Keratinocyte (primary cell): ENCODE results near the gene ITIH4. TPM values are rescaled to one million over a fixed set of nuclear protein-coding genes. Genes with fewer than 3 reads are reported as not detected.

Source experiments
- DNase-seq: peaks from one replicate; pipeline ENCODE4 v3.0.0-alpha.2; 2011; ENCODE audit warnings: low read depth, missing footprints, low spot score
- FAIRE-seq: peaks from 2 replicates; lab custom pipeline; 2011; peaks lifted over from hg19 to GRCh38; lab: Jason Lieb, UNC
- H2AFZ ChIP-seq: 2 replicates; pipeline ENCODE4 v1.6.0; 2012; ENCODE audit warnings: low read length, control low read depth, inconsistent platforms; ENCODE audit not compliant: control insufficient read depth
- H3K27ac ChIP-seq: 2 replicates; pipeline ENCODE4 v1.5.1; 2011; ENCODE audit warnings: low read length; ENCODE audit not compliant: control insufficient read depth, insufficient read depth
- H3K27me3 ChIP-seq: 3 replicates; pipeline ENCODE4 v1.6.0; 2011; ENCODE audit warnings: low read length; ENCODE audit not compliant: control insufficient read depth, insufficient read depth; ENCODE audit errors: extremely low read depth
- H3K36me3 ChIP-seq, 2 experiments: 2 replicates in 1 of 2; 3 replicates in 1 of 2; pipeline ENCODE4 v1.5.1; 2011; ENCODE audit warnings: low read length in 2 of 2, mild to moderate bottlenecking in 1 of 2; ENCODE audit not compliant: control insufficient read depth in 2 of 2, insufficient read depth in 2 of 2; ENCODE audit errors: extremely low read depth in 1 of 2
- H3K4me1 ChIP-seq: 3 replicates; pipeline ENCODE4 v1.5.1; 2011; ENCODE audit warnings: low read length; ENCODE audit not compliant: control insufficient read depth, insufficient read depth; ENCODE audit errors: extremely low read depth
- H3K4me2 ChIP-seq: 3 replicates; pipeline ENCODE4 v1.6.0; 2011; ENCODE audit warnings: low read depth, low read length; ENCODE audit not compliant: control insufficient read depth, insufficient read depth; ENCODE audit errors: extremely low read depth
- H3K4me3 ChIP-seq, 3 experiments: fragments of 200-600 bp in 1 of 3; sonication (generic) in 1 of 3; 2 replicates in 2 of 3; 3 replicates in 1 of 3; pipeline ENCODE4 v1.5.1; 2011 to 2016; ENCODE audit warnings: low read length in 3 of 3, mild to moderate bottlenecking in 3 of 3, control low read depth in 2 of 3, inconsistent platforms in 1 of 3, low read depth in 1 of 3, mixed read lengths in 1 of 3, mixed run types in 1 of 3, moderate library complexity in 1 of 3; ENCODE audit not compliant: control insufficient read depth in 2 of 3, insufficient read depth in 2 of 3; ENCODE audit errors: extremely low read depth in 1 of 3
- H3K79me2 ChIP-seq: 2 replicates; pipeline ENCODE4 v1.6.0; 2012; ENCODE audit warnings: low read length; ENCODE audit not compliant: control insufficient read depth, insufficient read depth
- H3K9ac ChIP-seq: 3 replicates; pipeline ENCODE4 v1.6.0; 2011; ENCODE audit warnings: low read length; ENCODE audit not compliant: control insufficient read depth, insufficient read depth; ENCODE audit errors: extremely low read depth
- H3K9me1 ChIP-seq: 3 replicates; pipeline ENCODE4 v1.6.0; 2011; ENCODE audit warnings: low read length; ENCODE audit not compliant: control insufficient read depth, insufficient read depth; ENCODE audit errors: extremely low read depth
- H3K9me3 ChIP-seq: 2 replicates; pipeline ENCODE4 v1.5.1; 2012; ENCODE audit warnings: low read depth, low read length; ENCODE audit not compliant: control insufficient read depth
- H4K20me1 ChIP-seq: 3 replicates; pipeline ENCODE4 v1.6.0; 2011; ENCODE audit warnings: low read length; ENCODE audit not compliant: control insufficient read depth, insufficient read depth; ENCODE audit errors: extremely low read depth
- EZH2 ChIP-seq: IDR thresholded peaks from one replicate; pipeline ENCODE4 v1.6.1; 2012; ENCODE audit warnings: inconsistent platforms, mild to moderate bottlenecking, low read length, moderate library complexity
- dilution Hi-C: fragments of 300-500 bp; cut with MboI; formaldehyde crosslinking; loops from one replicate; pipeline ENCODE4 v1.7.0; 2020; ENCODE audit warnings: low sequenced_read_pairs; ENCODE audit not compliant: extremely low pct_ligation_motif_present
- polyA plus RNA-seq, 5 experiments: library from polyadenylated mRNA; depleted of rRNA in 3 of 5; stranded (reverse) in 3 of 5; stranded (forward) in 1 of 5; unstranded in 1 of 5; fragments of >200 nt; gene quantifications; 1 replicate in 1 of 5; 2 replicates in 3 of 5; 3 replicates in 1 of 5; pipeline versions ENCODE4 v1.2.1 to v1.2.3, GENCODE V29; 2011 to 2012; ENCODE audit warnings: missing spikeins in 2 of 5, low read depth in 1 of 5, low replicate concordance in 1 of 5
- TF ChIP-seq, protein P1 (sequence below), 3 experiments: IDR thresholded peaks in 1 of 3; conservative IDR thresholded peaks in 1 of 3; optimal IDR thresholded peaks in 1 of 3; 2 replicates in 2 of 3; 3 replicates in 1 of 3; pipeline versions ENCODE3 to v1.5.1; 2011; ENCODE audit warnings: low read length in 3 of 3, mild to moderate bottlenecking in 3 of 3, moderate library complexity in 2 of 3, control low read depth in 1 of 3, inconsistent platforms in 1 of 3; ENCODE audit not compliant: insufficient read depth in 2 of 3; ENCODE audit errors: extremely low read depth in 1 of 3

The ITIH4 gene
- polyA plus RNA-seq, 1 donor (not counting 4 experiments of a cell fraction or from before 2014, with no cell fraction given) = 1.4 TPM

DNA sequence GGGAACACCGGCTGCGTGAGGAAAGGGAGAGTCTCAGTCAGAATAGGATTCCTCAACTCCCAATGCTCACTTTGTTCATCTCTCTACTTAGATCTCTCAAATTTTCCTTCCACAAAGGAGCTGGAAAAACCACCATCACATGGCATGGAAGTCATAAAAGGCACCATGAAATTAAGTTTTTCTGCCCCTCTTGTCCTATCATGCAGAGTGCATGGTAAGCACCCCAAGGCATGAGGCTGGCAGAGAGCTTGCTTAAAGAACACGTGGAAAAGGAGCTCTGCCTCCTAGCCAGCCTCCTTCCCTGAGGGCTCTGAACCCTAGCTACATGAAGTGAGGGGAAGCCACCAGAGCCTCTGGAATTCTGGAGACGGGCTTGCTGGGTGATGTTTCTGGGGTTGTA lies 49.1 kb upstream of the ITIH4 start:
- FAIRE-seq (no peak), DNase-seq (no peak)
- Histone ChIP-seq H3K36me3 (no peaks in the 10 kb centered on the region), H3K79me2 (no peaks in the 10 kb centered on the region), H3K9me1 (no peaks in the 10 kb centered on the region), H4K20me1 (peaks cover 2% of the 10 kb centered on the region), H3K9me3 (no peaks in the 10 kb centered on the region), H2AFZ (no peak overlapping the region), H3K4me3 (no peak overlapping the region), H3K4me2 (no peak overlapping the region), H3K27ac (no peak overlapping the region), H3K4me1 (no peaks in the 10 kb centered on the region), H3K9ac (no peak overlapping the region), H3K27me3 (no peaks in the 10 kb centered on the region)
- TF ChIP-seq, protein P1, sequence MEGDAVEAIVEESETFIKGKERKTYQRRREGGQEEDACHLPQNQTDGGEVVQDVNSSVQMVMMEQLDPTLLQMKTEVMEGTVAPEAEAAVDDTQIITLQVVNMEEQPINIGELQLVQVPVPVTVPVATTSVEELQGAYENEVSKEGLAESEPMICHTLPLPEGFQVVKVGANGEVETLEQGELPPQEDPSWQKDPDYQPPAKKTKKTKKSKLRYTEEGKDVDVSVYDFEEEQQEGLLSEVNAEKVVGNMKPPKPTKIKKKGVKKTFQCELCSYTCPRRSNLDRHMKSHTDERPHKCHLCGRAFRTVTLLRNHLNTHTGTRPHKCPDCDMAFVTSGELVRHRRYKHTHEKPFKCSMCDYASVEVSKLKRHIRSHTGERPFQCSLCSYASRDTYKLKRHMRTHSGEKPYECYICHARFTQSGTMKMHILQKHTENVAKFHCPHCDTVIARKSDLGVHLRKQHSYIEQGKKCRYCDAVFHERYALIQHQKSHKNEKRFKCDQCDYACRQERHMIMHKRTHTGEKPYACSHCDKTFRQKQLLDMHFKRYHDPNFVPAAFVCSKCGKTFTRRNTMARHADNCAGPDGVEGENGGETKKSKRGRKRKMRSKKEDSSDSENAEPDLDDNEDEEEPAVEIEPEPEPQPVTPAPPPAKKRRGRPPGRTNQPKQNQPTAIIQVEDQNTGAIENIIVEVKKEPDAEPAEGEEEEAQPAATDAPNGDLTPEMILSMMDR (optimal IDR thresholded peaks at IDR 0.05 in 1 of 3, IDR thresholded peaks at IDR 0.05 in 1 of 3, conservative IDR thresholded peaks at IDR 0.05 in 1 of 3; ENCODE audit: extremely low read depth in 1 of 3, insufficient read depth in 2 of 3, low read length in 3 of 3) = no peak
- TF ChIP-seq EZH2 = no peak
- dilution Hi-C loops = no loop called here

DNA sequence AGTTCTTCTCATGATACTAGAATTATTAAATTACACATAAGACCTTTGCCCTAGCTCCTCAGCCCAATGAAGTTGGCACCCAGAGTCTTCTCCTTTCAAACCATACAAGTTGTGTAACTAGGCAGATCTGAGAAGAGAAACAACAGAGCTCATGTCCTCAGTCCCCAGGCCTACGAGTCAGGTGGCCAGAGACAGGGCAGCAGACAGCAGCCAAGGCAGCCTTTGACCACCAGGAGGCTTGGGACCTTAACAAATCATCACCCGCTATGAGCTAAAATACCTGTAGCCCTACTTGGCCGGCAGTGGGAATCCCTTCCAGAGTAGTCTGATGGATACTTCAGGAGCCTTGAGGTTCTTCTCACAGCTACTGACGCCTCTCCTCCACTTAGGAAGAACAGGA lies 48.6 kb upstream of the ITIH4 start:
- H3K79me2 ChIP-seq = no peaks in the 10 kb centered on the region
- peaks cover 2% of the 10 kb centered on the region for H3K4me1 ChIP-seq
- dilution Hi-C loops = no loop called here
- H3K27ac ChIP-seq = no peak overlapping the region
- TF ChIP-seq, protein P1 (optimal IDR thresholded peaks at IDR 0.05 in 1 of 3, IDR thresholded peaks at IDR 0.05 in 1 of 3, conservative IDR thresholded peaks at IDR 0.05 in 1 of 3; ENCODE audit: extremely low read depth in 1 of 3, insufficient read depth in 2 of 3, low read length in 3 of 3) = no peak
- no peak for TF ChIP-seq EZH2
- no peak for FAIRE-seq
- no peaks in the 10 kb centered on the region for H3K36me3 ChIP-seq
- no peaks in the 10 kb centered on the region for H3K9me3 ChIP-seq
- no peak overlapping the region for H3K4me3 ChIP-seq
- H2AFZ ChIP-seq = no peak overlapping the region
- no peak overlapping the region for H3K4me2 ChIP-seq
- H3K27me3 ChIP-seq = no peaks in the 10 kb centered on the region
- DNase-seq = no peak
- H3K9me1 ChIP-seq = no peaks in the 10 kb centered on the region
- no peak overlapping the region for H3K9ac ChIP-seq
- peaks cover 2% of the 10 kb centered on the region for H4K20me1 ChIP-seq
